KOPT-K1 (cell line): ENCODE results near the gene IRAG1.
"Not testable (repeated sequence)": the region's sequence is repeated elsewhere in the genome, so short reads cannot be mapped to it uniquely, and the experiment has no call there.

Experiments
- H3K27ac ChIP-seq: fragments of 200-600 bp; sonication (generic); 2 replicates; pipeline ENCODE4 v1.5.1; 2016; ENCODE audit warnings: antibody characterized with exemption, mild to moderate bottlenecking, low read depth, low read length; ENCODE audit not compliant: poor library complexity, severe bottlenecking
- H3K36me3 ChIP-seq: fragments of 200-600 bp; sonication (generic); 2 replicates; pipeline ENCODE4 v1.5.1; 2017; ENCODE audit warnings: antibody characterized with exemption, mild to moderate bottlenecking, low read length, moderate library complexity; ENCODE audit not compliant: insufficient read depth
- H3K9me3 ChIP-seq: fragments of 200-600 bp; sonication (generic); 2 replicates; pipeline ENCODE4 v1.5.1; 2017; ENCODE audit warnings: antibody characterized with exemption, low read length, mild to moderate bottlenecking; ENCODE audit not compliant: insufficient read depth, poor library complexity, severe bottlenecking

Gene IRAG1

GRCh38 chr11:10683429-10683828 lies 10.1 kb downstream of the IRAG1 start:
- Histone ChIP-seq H3K36me3 (no peaks in the 10 kb centered on the region), H3K27ac (no peak overlapping the region), H3K9me3 (no peaks in the 10 kb centered on the region)

- no peaks in the 10 kb centered on the region for H3K9me3 ChIP-seq
- no peak overlapping the region for H3K27ac ChIP-seq
- no peaks in the 10 kb centered on the region for H3K36me3 ChIP-seq
Measured at GRCh38 chr11:10680956-10681487, 12.5 kb downstream of the IRAG1 start.

- not testable (repeated sequence) for H3K36me3 ChIP-seq, H3K27ac ChIP-seq, H3K9me3 ChIP-seq
Measured at GRCh38 chr11:10680279-10680678, 13.3 kb downstream of the IRAG1 start.

- no peak overlapping the region for H3K27ac ChIP-seq
- no peaks in the 10 kb centered on the region for H3K36me3 ChIP-seq
- H3K9me3 ChIP-seq = no peaks in the 10 kb centered on the region
Measured at GRCh38 chr11:10679644-10680043, 13.9 kb downstream of the IRAG1 start.

- H3K9me3 ChIP-seq = no peaks in the 10 kb centered on the region
- H3K27ac ChIP-seq = no peak overlapping the region
- H3K36me3 ChIP-seq = no peaks in the 10 kb centered on the region
Measured at GRCh38 chr11:10678101-10678500, 15.5 kb downstream of the IRAG1 start.

DNA sequence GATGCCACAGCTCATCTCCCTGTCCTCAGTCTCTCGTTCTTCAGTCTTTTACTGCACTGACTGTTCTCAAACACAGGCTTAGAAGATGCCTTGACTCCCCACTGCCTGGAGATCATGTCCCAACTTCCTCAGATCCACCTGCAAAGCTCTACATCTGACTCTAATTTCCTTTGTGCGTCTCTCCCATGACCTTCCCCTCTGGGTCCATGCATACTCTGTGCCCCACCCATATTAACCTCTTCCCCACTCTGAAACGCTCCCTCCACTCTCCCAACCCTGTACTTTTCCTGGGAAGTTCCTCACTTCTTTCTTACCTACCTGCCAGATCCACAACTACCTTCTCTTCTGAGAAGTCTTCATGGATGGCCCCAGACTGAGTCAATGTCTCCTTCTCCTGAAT lies 16.6 kb downstream of the IRAG1 start:
- no peaks in the 10 kb centered on the region for H3K9me3 ChIP-seq
- no peak overlapping the region for H3K27ac ChIP-seq
- no peaks in the 10 kb centered on the region for H3K36me3 ChIP-seq

- no peaks in the 10 kb centered on the region for H3K9me3 ChIP-seq
- H3K36me3 ChIP-seq = no peaks in the 10 kb centered on the region
- no peak overlapping the region for H3K27ac ChIP-seq
Measured at GRCh38 chr11:10674911-10675440, 18.6 kb downstream of the IRAG1 start.

- Histone ChIP-seq H3K36me3 (no peaks in the 10 kb centered on the region), H3K27ac (no peak overlapping the region), H3K9me3 (no peaks in the 10 kb centered on the region)
Measured at GRCh38 chr11:10674440-10674855, 19.1 kb downstream of the IRAG1 start.

DNA sequence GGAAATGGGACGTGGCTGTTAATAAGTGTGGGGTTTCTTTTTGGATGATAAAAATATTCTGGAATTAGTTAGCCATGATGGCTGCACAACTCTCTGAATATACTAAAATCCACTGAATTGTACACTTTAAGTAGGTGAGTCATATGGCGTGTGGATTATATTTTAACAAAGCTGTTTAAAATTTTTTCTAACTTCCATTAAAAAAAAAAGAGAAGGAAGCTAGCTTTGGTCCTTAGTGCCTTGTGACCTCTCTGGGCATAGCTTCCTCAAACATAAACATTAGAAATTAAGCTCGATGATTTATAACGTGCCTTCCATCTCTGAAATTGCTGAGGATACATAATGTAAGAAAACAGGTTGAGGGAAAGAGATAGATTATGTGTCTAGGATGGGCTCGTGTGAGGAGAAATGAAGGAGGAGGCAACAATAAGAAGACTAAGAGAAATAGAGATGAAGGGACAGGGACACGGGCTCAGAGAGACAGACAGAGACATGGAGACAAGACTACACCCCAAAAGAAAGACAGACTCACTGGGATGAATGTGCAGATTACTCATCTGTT lies 20.0 kb downstream of the IRAG1 start:
- Histone ChIP-seq H3K9me3 (no peaks in the 10 kb centered on the region), H3K27ac (no peak overlapping the region), H3K36me3 (no peaks in the 10 kb centered on the region)

- Histone ChIP-seq H3K36me3 (no peaks in the 10 kb centered on the region), H3K9me3 (no peaks in the 10 kb centered on the region), H3K27ac (no peak overlapping the region)
Measured at GRCh38 chr11:10670099-10670498, 23.5 kb downstream of the IRAG1 start.

DNA sequence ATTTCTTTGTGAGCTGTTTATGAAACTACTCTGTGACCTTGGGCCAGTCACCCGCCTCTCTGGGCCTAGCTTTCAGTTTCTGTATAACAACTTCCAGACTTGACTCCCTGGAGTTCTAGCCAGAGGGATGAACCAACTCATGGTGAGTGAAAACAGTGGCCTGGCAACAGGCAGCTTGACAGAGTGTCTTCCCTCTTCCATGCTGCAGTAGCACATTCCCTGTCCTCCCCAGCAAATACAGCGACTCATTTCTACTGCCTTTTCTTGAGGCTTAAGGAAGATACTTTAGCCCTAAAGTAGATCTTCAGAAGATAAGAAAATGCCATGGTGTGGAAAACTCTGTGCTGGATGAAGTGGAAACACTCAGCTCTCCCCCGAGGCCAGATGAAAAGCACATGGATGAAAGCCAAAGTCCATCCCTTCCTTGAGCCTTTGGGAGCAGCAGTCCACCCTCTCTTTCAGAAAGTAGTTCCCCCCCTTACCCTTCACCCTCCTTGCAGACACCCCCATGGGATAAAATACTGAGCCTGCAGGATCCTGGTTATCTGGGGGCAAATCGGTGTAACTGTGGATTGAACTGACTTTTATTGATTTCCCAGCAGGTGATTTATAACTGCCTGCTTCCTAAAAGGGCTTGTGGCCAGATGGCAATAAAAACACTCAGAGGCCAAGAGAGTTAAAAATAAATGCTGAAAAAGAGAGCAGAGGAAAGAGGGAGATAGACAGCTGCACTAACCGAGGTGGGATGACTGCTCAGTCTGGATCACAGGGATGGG lies 24.1 kb downstream of the IRAG1 start:
- Histone ChIP-seq H3K27ac (no peak overlapping the region), H3K9me3 (no peaks in the 10 kb centered on the region), H3K36me3 (no peaks in the 10 kb centered on the region)

- no peaks in the 10 kb centered on the region for H3K9me3 ChIP-seq
Measured at GRCh38 chr11:10667521-10667885, 26.1 kb downstream of the IRAG1 start.

GRCh38 chr11:10666556-10667520 lies 26.7 kb downstream of the IRAG1 start:
- no peaks in the 10 kb centered on the region for H3K36me3 ChIP-seq
- no peak overlapping the region for H3K27ac ChIP-seq
- H3K9me3 ChIP-seq = no peaks in the 10 kb centered on the region

More at GRCh38 chr11:10667521-10667885, 26.1 kb downstream of the IRAG1 start:
- H3K36me3 ChIP-seq = no peaks in the 10 kb centered on the region
- H3K27ac ChIP-seq = no peak overlapping the region

GRCh38 chr11:10664496-10664895 lies 29.1 kb downstream of the IRAG1 start:
- H3K9me3 ChIP-seq = no peaks in the 10 kb centered on the region
- H3K36me3 ChIP-seq = no peaks in the 10 kb centered on the region
- no peak overlapping the region for H3K27ac ChIP-seq

GRCh38 chr11:10663990-10664389 lies 29.6 kb downstream of the IRAG1 start:
- Histone ChIP-seq H3K9me3 (no peaks in the 10 kb centered on the region), H3K36me3 (no peaks in the 10 kb centered on the region), H3K27ac (no peak overlapping the region)
